Measurements from ENCODE around the gene PIH1D1. TPM values are rescaled to one million over a fixed set of nuclear protein-coding genes. Genes with fewer than 3 reads are reported as not detected.
"Not testable (repeated sequence)": the region's sequence is repeated elsewhere in the genome, so short reads cannot be mapped to it uniquely, and the experiment has no call there.

Gene PIH1D1
- polyA plus RNA-seq, 3 donors, result 81.1 to 84.9 (median 84.7) TPM

GRCh38 chr19:49458567-49458903 is 6.9 kb upstream of the PIH1D1 start:
- DNase-seq (ENCODE audit: low read depth in 3 of 3, low spot score in 2 of 3), result no peak

GRCh38 chr19:49456326-49456725 is 4.7 kb upstream of the PIH1D1 start:
- no peak for DNase-seq (ENCODE audit: low read depth in 3 of 3, low spot score in 2 of 3)

GRCh38 chr19:49455773-49456172 is 4.2 kb upstream of the PIH1D1 start:
- DNase-seq (ENCODE audit: low read depth in 3 of 3, low spot score in 2 of 3), result peak in 1 of 3 donors; percentile 67

GRCh38 chr19:49453757-49454240 is 2.2 kb upstream of the PIH1D1 start:
- no peak for DNase-seq (ENCODE audit: low read depth in 3 of 3, low spot score in 2 of 3)

GRCh38 chr19:49453013-49453756 is 1.6 kb upstream of the PIH1D1 start, which contains the start of gene ALDH16A1:
Gene ALDH16A1, plus strand, starts transcription at chr19:49453225. Its CDS starts 107 bp downstream, at chr19:49453332.
- peak; percentile 91 to 95 (median 94) for DNase-seq (ENCODE audit: low read depth in 3 of 3, low spot score in 2 of 3)

- DNase-seq (ENCODE audit: low read depth in 3 of 3, low spot score in 2 of 3), result no peak
Observed at GRCh38 chr19:49450405-49450804, 1.2 kb downstream of the PIH1D1 start.

GRCh38 chr19:49448432-49448786 is 3.2 kb downstream of the PIH1D1 start:
- DNase-seq (ENCODE audit: low read depth in 3 of 3, low spot score in 2 of 3), result no peak

- DNase-seq (ENCODE audit: low read depth in 3 of 3, low spot score in 2 of 3), result no peak
Observed at GRCh38 chr19:49447485-49448431, 3.9 kb downstream of the PIH1D1 start.

GRCh38 chr19:49445997-49446396 is 5.6 kb downstream of the PIH1D1 start:
- DNase-seq (ENCODE audit: low read depth in 3 of 3, low spot score in 2 of 3), result no peak

- not testable (repeated sequence) for DNase-seq (ENCODE audit: low read depth in 3 of 3, low spot score in 2 of 3)
Observed at GRCh38 chr19:49444100-49444700, 7.4 kb downstream of the PIH1D1 start.

- peak in 2 of 3 donors; percentile 91 to 92 for DNase-seq (ENCODE audit: low read depth in 3 of 3, low spot score in 2 of 3)
Observed at GRCh38 chr19:49443366-49444099, 8.1 kb downstream of the PIH1D1 start.

GRCh38 chr19:49442771-49443365 is 8.7 kb downstream of the PIH1D1 start:
- DNase-seq (ENCODE audit: low read depth in 3 of 3, low spot score in 2 of 3), result peak in 1 of 3 donors; percentile 68

GRCh38 chr19:49442354-49442753 is 9.3 kb downstream of the PIH1D1 start:
- DNase-seq (ENCODE audit: low read depth in 3 of 3, low spot score in 2 of 3), result no peak

- no peak for DNase-seq (ENCODE audit: low read depth in 3 of 3, low spot score in 2 of 3)
Observed at GRCh38 chr19:49441960-49442350, 9.7 kb downstream of the PIH1D1 start.

- no peak for DNase-seq (ENCODE audit: low read depth in 3 of 3, low spot score in 2 of 3)
Observed at GRCh38 chr19:49441210-49441959, 10.2 kb downstream of the PIH1D1 start, which contains the start of gene SLC17A7. Gene SLC17A7, minus strand, starts transcription at chr19:49441527. Its CDS starts 148 bp downstream, at chr19:49441379.

- no peak for DNase-seq (ENCODE audit: low read depth in 3 of 3, low spot score in 2 of 3)
Observed at GRCh38 chr19:49440439-49441209, 11.0 kb downstream of the PIH1D1 start.

- no peak for DNase-seq (ENCODE audit: low read depth in 3 of 3, low spot score in 2 of 3)
Observed at GRCh38 chr19:49439836-49440235, 11.8 kb downstream of the PIH1D1 start.

GRCh38 chr19:49438261-49438660 is 13.4 kb downstream of the PIH1D1 start:
- DNase-seq (ENCODE audit: low read depth in 3 of 3, low spot score in 2 of 3), result no peak
